HepG2 (cell line): ENCODE results near the gene ERICH6. TPM values are rescaled to one million over a fixed set of nuclear protein-coding genes. Genes with fewer than 3 reads are reported as not detected.

Source experiments
- EHMT2 ChIP-seq: fragments of 200-600 bp; sonication (generic); IDR thresholded peaks from 2 replicates; pipeline ENCODE4 v1.7.0; 2017; ENCODE audit warnings: antibody characterized with exemption, low read depth, low read length, borderline replicate concordance
- ELF3 ChIP-seq: IDR thresholded peaks from 2 replicates; pipeline ENCODE4 v1.6.1; 2016; ENCODE audit warnings: missing genetic modification reagents, missing compliant biosample characterization
- FOXO1 ChIP-seq: sonication (generic); formaldehyde crosslinking; IDR thresholded peaks from 2 replicates; pipeline ENCODE4 v1.4.0; 2020; ENCODE audit warnings: missing genetic modification reagents
- HBP1 ChIP-seq: IDR thresholded peaks from 2 replicates; pipeline ENCODE4 v1.6.1; 2016; ENCODE audit warnings: low read depth, control low read depth
- KDM5B ChIP-seq: sonication (generic); formaldehyde crosslinking; IDR thresholded peaks from 2 replicates; pipeline ENCODE4 v1.4.0; 2020; ENCODE audit warnings: missing genetic modification reagents, mild to moderate bottlenecking, borderline replicate concordance
- MAX ChIP-seq: IDR thresholded peaks from 2 replicates; pipeline ENCODE4 v1.6.1; 2012; ENCODE audit warnings: inconsistent platforms
- MEIS2 ChIP-seq: sonication (generic); formaldehyde crosslinking; IDR thresholded peaks from 2 replicates; pipeline ENCODE4 v1.9.0; 2021; ENCODE audit warnings: mild to moderate bottlenecking, missing genetic modification reagents
- MIXL1 ChIP-seq: IDR thresholded peaks from 2 replicates; pipeline ENCODE4 v1.6.1; 2016
- MTERF4 ChIP-seq: sonication (generic); formaldehyde crosslinking; IDR thresholded peaks from 2 replicates; pipeline ENCODE4 v1.8.0; 2023; ENCODE audit warnings: mild to moderate bottlenecking, missing genetic modification reagents
- NCOA2 ChIP-seq: sonication (generic); formaldehyde crosslinking; IDR thresholded peaks from 2 replicates; pipeline ENCODE4 v1.8.0; 2022; ENCODE audit warnings: inconsistent platforms
- NFIC ChIP-seq: IDR thresholded peaks from 2 replicates; pipeline ENCODE4 v1.6.1; 2012; ENCODE audit warnings: mild to moderate bottlenecking, low read length, inconsistent platforms
- PHF21A ChIP-seq: sonication (generic); formaldehyde crosslinking; IDR thresholded peaks from 2 replicates; pipeline ENCODE4 v1.5.0; 2020; ENCODE audit warnings: mild to moderate bottlenecking, missing genetic modification reagents
- RBFOX2 ChIP-seq: fragments of 200-400 bp; formaldehyde crosslinking; IDR thresholded peaks from 2 replicates; pipeline ENCODE4 v1.6.1; 2017; ENCODE audit warnings: low read depth, mild to moderate bottlenecking, low read length
- RFX3 ChIP-seq: IDR thresholded peaks from 2 replicates; pipeline ENCODE4 v1.6.1; 2016; ENCODE audit warnings: missing biosample characterization, missing genetic modification reagents
- RXRB ChIP-seq: IDR thresholded peaks from 2 replicates; pipeline ENCODE4 v1.6.1; 2016; ENCODE audit warnings: borderline replicate concordance, missing genetic modification reagents, missing compliant biosample characterization
- SAP130 ChIP-seq: IDR thresholded peaks from 2 replicates; pipeline ENCODE4 v1.6.1; 2016; ENCODE audit warnings: low read depth
- SMC3 ChIP-seq: IDR thresholded peaks from 2 replicates; pipeline ENCODE4 v1.6.1; 2011; ENCODE audit warnings: low read length, improper control_type of control experiment
- TCF7 ChIP-seq: sonication (generic); IDR thresholded peaks from 2 replicates; pipeline ENCODE4 v1.6.1; 2016; ENCODE audit warnings: antibody characterized with exemption, low read depth
- YEATS2 ChIP-seq: sonication (generic); formaldehyde crosslinking; IDR thresholded peaks from 2 replicates; pipeline ENCODE4 v1.4.0; 2020; ENCODE audit warnings: missing genetic modification reagents, borderline replicate concordance
- ZBTB7A ChIP-seq: sonication (generic); formaldehyde crosslinking; IDR thresholded peaks from 2 replicates; pipeline ENCODE4 v1.8.0; 2022; ENCODE audit warnings: mild to moderate bottlenecking, missing genetic modification reagents
- ZKSCAN8 ChIP-seq: IDR thresholded peaks from 2 replicates; pipeline ENCODE4 v1.6.1; 2016; ENCODE audit warnings: borderline replicate concordance, missing genetic modification reagents, missing compliant biosample characterization
- ZNF446 ChIP-seq: sonication (generic); formaldehyde crosslinking; IDR thresholded peaks from 2 replicates; pipeline ENCODE4 v1.5.0; 2020; ENCODE audit warnings: mild to moderate bottlenecking, missing genetic modification reagents
- ZNF563 ChIP-seq: sonication (generic); formaldehyde crosslinking; IDR thresholded peaks from 2 replicates; pipeline ENCODE4 v1.8.0; 2022; ENCODE audit warnings: mild to moderate bottlenecking, moderate library complexity, missing genetic modification reagents
- ZNF567 ChIP-seq: sonication (generic); formaldehyde crosslinking; IDR thresholded peaks from 2 replicates; pipeline ENCODE4 v1.8.1; 2023; ENCODE audit warnings: mild to moderate bottlenecking, missing genetic modification reagents, borderline replicate concordance
- ZNF644 ChIP-seq: IDR thresholded peaks from 2 replicates; pipeline ENCODE4 v1.6.1; 2016; ENCODE audit warnings: low read depth
- ZNF792 ChIP-seq: IDR thresholded peaks from 2 replicates; pipeline ENCODE4 v1.6.1; 2016
- polyA plus RNA-seq, 8 experiments: library from polyadenylated mRNA; depleted of rRNA in 3 of 8; stranded (reverse) in 7 of 8; unstranded in 1 of 8; fragments of >200 nt; fragmentation: Illumina TruSeq in 4 of 8; extraction: Trizol in 4 of 8; gene quantifications; 2 replicates each; pipeline versions ENCODE4 v1.2.1 to v1.2.3, GENCODE V29; 2011 to 2016; ENCODE audit warnings: low read depth in 4 of 8, missing spikeins in 1 of 8, mixed read lengths in 1 of 8; ENCODE audit not compliant: insufficient read depth in 1 of 8
- total RNA-seq, 5 experiments: library from RNA; depleted of rRNA; stranded (reverse); fragments of >200 nt; fragmentation: Illumina TruSeq; extraction: Trizol; gene quantifications; 2 replicates each; pipeline ENCODE4 v1.2.3, GENCODE V29; 2016; ENCODE audit warnings: low read depth in 1 of 5

The ERICH6 gene
- total and polyA plus RNA-seq, 2 of the 13 experiments (the other 11 are each of a cell fraction or from before 2014, with no cell fraction given) = 0.03 TPM; not detected in 1

- peak; percentile 46; the same call in 1 of the 2 replicates for TF ChIP-seq YEATS2 (CRISPR knock-in tag)
- TF ChIP-seq NFIC = 0 out of 2 replicates have a peak, but pooled peaks have one; percentile 30
- TF ChIP-seq ZNF567 = no peak
- 0 out of 2 replicates have a peak, but pooled peaks have one; percentile 40 for TF ChIP-seq ZNF563 (CRISPR knock-in tag)
- TF ChIP-seq ELF3 = peak; percentile 61
- peak; percentile 24; the same call in 1 of the 2 replicates for TF ChIP-seq SMC3
- 0 out of 2 replicates have a peak, but pooled peaks have one; percentile 45 for TF ChIP-seq ZNF792
- TF ChIP-seq MEIS2 = peak; percentile 83; the same call in 1 of the 2 replicates
- no peak for TF ChIP-seq RFX3
- TF ChIP-seq KDM5B (CRISPR knock-in tag) = 0 out of 2 replicates have a peak, but pooled peaks have one; percentile 35
- peak; percentile 93 for TF ChIP-seq ZNF644
- TF ChIP-seq MTERF4 (CRISPR knock-in tag) = no peak
- peak; percentile 91 for TF ChIP-seq SAP130 (CRISPR knock-in tag)
- TF ChIP-seq RXRB = peak; percentile 94
- TF ChIP-seq RBFOX2 = 0 out of 2 replicates have a peak, but pooled peaks have one; percentile 33
- no peak for TF ChIP-seq HBP1
- peak; percentile 100 for TF ChIP-seq ZKSCAN8 (CRISPR knock-in tag)
- TF ChIP-seq EHMT2 = no peak
- peak; percentile 84 for TF ChIP-seq NCOA2 (CRISPR knock-in tag)
- TF ChIP-seq ZNF446 (CRISPR knock-in tag) = no peak
- 0 out of 2 replicates have a peak, but pooled peaks have one; percentile 28 for TF ChIP-seq TCF7
- peak; percentile 66; the same call in 1 of the 2 replicates for TF ChIP-seq PHF21A
- peak; percentile 92 for TF ChIP-seq FOXO1 (CRISPR knock-in tag)
- TF ChIP-seq MAX = peak; percentile 80
- peak; percentile 89 for TF ChIP-seq MIXL1 (CRISPR knock-in tag)
- TF ChIP-seq ZBTB7A = peak; percentile 70; the same call in 1 of the 2 replicates
Measured at GRCh38 chr3:150740733-150741496, 37.2 kb upstream of the ERICH6 start (continued).
